Heart left ventricle (tissue), 16 donors: ENCODE measurements around the gene SMARCD3. TPM values are rescaled to one million over a fixed set of nuclear protein-coding genes. Genes with fewer than 3 reads are reported as not detected.

Experiments used
- ATAC-seq, 4 donors: fragments of 200-7000 bp; cut with Tn5 transposase; one replicate each; pipeline ENCODE4 v1.9.1; 2020 to 2022; ENCODE audit warnings: moderate library complexity in 4 of 4, mild to moderate bottlenecking in 3 of 4, moderate number of reproducible peaks in 1 of 4
- DNase-seq, 5 donors: peaks; one replicate each; pipeline ENCODE4 v3.0.0-alpha.2; 2020
- H3K27ac ChIP-seq, 12 donors: fragments of 200-600 bp; sonication (generic) in 4 of 12; one replicate each; pipeline versions ENCODE4 v1.5.0 to v1.8.0; 2016 to 2022; ENCODE audit warnings: mild to moderate bottlenecking in 2 of 12
- H3K27me3 ChIP-seq, 9 donors: fragments of 200-600 bp; sonication (generic) in 2 of 9; one replicate each; pipeline versions ENCODE4 v1.5.1 to v1.8.0; 2016 to 2022; ENCODE audit warnings: mild to moderate bottlenecking in 3 of 9
- H3K36me3 ChIP-seq, 9 donors: fragments of 200-600 bp; sonication (generic) in 2 of 9; one replicate each; pipeline versions ENCODE4 v1.5.0 to v1.8.0; 2018 to 2022; ENCODE audit warnings: mild to moderate bottlenecking in 2 of 9
- H3K4me1 ChIP-seq, 12 donors: fragments of 200-600 bp; sonication (generic) in 4 of 12; one replicate each; pipeline versions ENCODE4 v1.5.0 to v1.8.0; 2016 to 2022; ENCODE audit warnings: mild to moderate bottlenecking in 3 of 12
- H3K4me3 ChIP-seq, 12 donors: fragments of 200-600 bp; sonication (generic) in 4 of 12; one replicate each; pipeline versions ENCODE4 v1.5.0 to v1.8.0; 2017 to 2022; ENCODE audit warnings: mild to moderate bottlenecking in 9 of 12, moderate library complexity in 4 of 12
- H3K9me3 ChIP-seq, 12 donors: fragments of 200-600 bp; sonication (generic) in 4 of 12; one replicate each; pipeline versions ENCODE4 v1.5.0 to v1.8.0; 2016 to 2022; ENCODE audit warnings: mild to moderate bottlenecking in 1 of 12
- POLR2A ChIP-seq, 2 donors: fragments of 450-650 bp; IDR thresholded peaks; one replicate each; pipeline ENCODE4 v1.6.1; 2017; ENCODE audit warnings: antibody characterized with exemption in 2 of 2, mild to moderate bottlenecking in 2 of 2, moderate library complexity in 2 of 2
- WGBS, 4 donors: extraction: QIAGEN DNeasy Blood & Tissue Kit in 2 of 4; methylation state at CpG; one replicate each; pipeline versions ENCODE4 v1.1.5 to v1.1.7; 2013 to 2018; 5-methylcytosine and 5-hydroxymethylcytosine counted together
- intact Hi-C, 10 donors: fragments of 100-400 bp; cut with DNase I; formaldehyde crosslinking; loops; one replicate each; pipeline versions ENCODE4 v1.11.1 to v1.14.2; 2022
- polyA plus RNA-seq, 2 donors: library from polyadenylated mRNA; stranded (reverse); fragments of 200-250 nt; gene quantifications; one replicate each; pipeline ENCODE4 v1.2.3, GENCODE V29; 2013
- total RNA-seq, 9 donors: library from RNA; depleted of rRNA in 2 of 9; stranded (reverse); fragments of >200 nt in 2 of 9; fragmentation: NEBNext Ultra II Directional in 3 of 9; extraction: Animal tissue kit (Norgen Biotek cat#: 25700) in 3 of 9; gene quantifications; one replicate each; pipeline versions ENCODE4 v1.1.0 to v1.2.4, GENCODE V29; 2016 to 2023
- TF ChIP-seq, protein P1 (sequence below), 12 donors: fragments of 200-600 bp; sonication (generic) in 4 of 12; IDR thresholded peaks; one replicate each; pipeline versions ENCODE4 v1.5.0 to v1.8.0; 2018 to 2022; ENCODE audit warnings: antibody characterized with exemption in 12 of 12, mild to moderate bottlenecking in 5 of 12
- donor health status: ischemic (EF 13 %, LVEDD 7.1; RV severe dilation, severe dysfunction).
- donor health status: healthy with polysubstance abuse.
- donor health status: DM: no; HTN: yes; CAD: no.
- donor health status: DM: no; HTN: no; CAD: no.
- donor health status: ischemic (EF 25% LVEDD 6.9; RV normal size, moderate dysfunction).
- donor health status: ischemic (EF 25% LVEDD 5.7; RV mildly dilated, moderate dysfunction).
- donor health status: healthy.
- donor health status: DM: yes; HTN: yes; CAD: no.
- donor health status: ischemic (EF 35%, LVEDD 5.7; RV mildly dilated, moderate dysfunction).
- donor health status: nonischemic (EF 11% LVEDD 7.7; RV severe dilation, severe dysfunction).
- donor health status: DM: yes; HTN: yes; CAD: no.
- donor health status: PGD.
- donor health status: ischemic (EF 29% LVEDD 5.4; RV normal size, mild dysfunction).
- donor health status: nonischemic (EF 23%, LVEDD 6.1; RV moderate dilation, normal function).

Gene SMARCD3
- total and polyA plus RNA-seq, 11 donors, result 59.7 to 108 (median 92.2) TPM

DNA sequence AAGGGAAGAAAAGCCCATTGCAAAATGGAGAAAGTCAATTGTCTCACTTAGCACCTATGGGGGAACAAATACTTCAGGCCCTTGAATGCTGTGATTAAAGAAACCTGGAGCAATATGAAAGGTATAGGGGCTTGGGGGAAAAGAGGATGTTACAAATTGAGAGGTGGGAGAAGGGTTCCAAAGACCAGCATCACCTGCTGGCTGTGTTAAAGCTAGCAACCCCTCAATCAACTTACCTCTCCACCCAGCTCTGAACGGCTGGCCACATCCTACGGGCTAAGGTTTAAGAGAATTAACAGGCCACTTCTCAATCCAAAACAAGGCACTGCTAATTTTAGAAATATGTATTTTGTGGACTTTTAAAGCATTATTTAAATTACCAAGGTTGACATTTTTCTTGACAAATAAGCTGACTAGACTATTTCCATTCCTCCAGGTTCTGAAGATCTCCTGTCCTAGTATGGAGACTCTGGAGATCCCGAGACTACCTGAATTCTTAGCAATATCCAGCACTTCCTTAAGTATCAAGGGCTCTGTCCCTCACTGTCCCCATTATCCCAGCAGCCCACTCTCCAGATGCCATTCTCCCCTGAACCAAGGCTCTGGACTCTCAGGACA, 37.2 kb downstream of the SMARCD3 start:
- WGBS, 4 donors, result 78 to 92% (median 83%) methylated on average over 3 of the region's 3 CpGs
- ATAC-seq (no peak), DNase-seq (peak in 1 of 5 donors; percentile 3)
- Histone ChIP-seq H3K27ac (no peak overlapping the region), H3K36me3 (peaks cover 2 to 46% (median 40%) of the 10 kb centered on the region in 9 donors), H3K4me3 (no peak overlapping the region), H3K9me3 (no peaks in the 10 kb centered on the region), H3K4me1 (no peaks in the 10 kb centered on the region), H3K27me3 (no peaks in the 10 kb centered on the region)
- intact Hi-C loops, result no loop called here
- TF ChIP-seq, protein P1, sequence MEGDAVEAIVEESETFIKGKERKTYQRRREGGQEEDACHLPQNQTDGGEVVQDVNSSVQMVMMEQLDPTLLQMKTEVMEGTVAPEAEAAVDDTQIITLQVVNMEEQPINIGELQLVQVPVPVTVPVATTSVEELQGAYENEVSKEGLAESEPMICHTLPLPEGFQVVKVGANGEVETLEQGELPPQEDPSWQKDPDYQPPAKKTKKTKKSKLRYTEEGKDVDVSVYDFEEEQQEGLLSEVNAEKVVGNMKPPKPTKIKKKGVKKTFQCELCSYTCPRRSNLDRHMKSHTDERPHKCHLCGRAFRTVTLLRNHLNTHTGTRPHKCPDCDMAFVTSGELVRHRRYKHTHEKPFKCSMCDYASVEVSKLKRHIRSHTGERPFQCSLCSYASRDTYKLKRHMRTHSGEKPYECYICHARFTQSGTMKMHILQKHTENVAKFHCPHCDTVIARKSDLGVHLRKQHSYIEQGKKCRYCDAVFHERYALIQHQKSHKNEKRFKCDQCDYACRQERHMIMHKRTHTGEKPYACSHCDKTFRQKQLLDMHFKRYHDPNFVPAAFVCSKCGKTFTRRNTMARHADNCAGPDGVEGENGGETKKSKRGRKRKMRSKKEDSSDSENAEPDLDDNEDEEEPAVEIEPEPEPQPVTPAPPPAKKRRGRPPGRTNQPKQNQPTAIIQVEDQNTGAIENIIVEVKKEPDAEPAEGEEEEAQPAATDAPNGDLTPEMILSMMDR (IDR thresholded peaks at IDR 0.05), result no peak
- no peak for TF ChIP-seq POLR2A (IDR thresholded peaks at IDR 0.05)

DNA sequence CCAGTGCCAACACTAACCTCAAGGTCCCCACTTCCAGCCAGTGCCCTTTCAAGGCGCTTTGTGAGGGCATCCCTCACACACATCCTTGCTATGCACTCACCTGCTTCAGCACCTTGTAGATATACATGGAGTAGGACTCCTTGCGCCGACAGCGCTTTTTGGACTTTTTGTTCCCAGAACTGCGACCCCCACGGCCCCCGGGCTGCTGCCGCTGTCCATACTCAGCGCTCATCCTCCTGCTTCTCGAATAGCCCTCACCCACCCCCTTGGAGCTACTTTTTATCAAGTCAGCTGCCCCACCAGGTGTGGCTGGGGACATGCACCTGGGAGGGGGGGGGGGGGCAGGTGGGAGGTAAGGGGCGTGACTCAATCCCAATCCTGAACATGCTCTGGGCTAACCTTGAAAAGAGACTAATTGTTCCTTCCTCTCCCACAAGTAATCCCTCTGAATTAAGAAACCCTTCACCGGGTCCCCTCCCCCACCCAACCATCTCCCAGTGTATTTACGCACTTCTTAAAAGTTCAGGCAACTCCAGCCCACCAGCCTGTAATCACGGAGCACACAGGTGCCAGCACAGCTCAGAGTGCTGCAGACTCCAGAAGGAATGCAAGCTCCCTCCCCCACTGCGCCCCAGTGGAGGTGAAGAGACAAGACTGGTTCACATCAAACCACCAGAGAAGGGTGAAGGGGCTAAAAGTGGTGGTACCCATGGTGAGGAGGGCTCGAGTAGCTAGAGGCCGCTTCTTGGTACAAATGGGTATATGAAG, 38.2 kb downstream of the SMARCD3 start, which contains the start of gene H2BK1:
Gene H2BK1 (minus strand): TSS at position 402 of the 768 bp plus-strand sequence. CDS start 170 bp downstream, at position 232.
- DNase-seq, result peak in 1 of 5 donors; percentile 12
- intact Hi-C loops, result no loop called here
- WGBS, 4 donors, result 80 to 87% (median 82%) methylated on average over 17 of the region's 17 CpGs

DNA sequence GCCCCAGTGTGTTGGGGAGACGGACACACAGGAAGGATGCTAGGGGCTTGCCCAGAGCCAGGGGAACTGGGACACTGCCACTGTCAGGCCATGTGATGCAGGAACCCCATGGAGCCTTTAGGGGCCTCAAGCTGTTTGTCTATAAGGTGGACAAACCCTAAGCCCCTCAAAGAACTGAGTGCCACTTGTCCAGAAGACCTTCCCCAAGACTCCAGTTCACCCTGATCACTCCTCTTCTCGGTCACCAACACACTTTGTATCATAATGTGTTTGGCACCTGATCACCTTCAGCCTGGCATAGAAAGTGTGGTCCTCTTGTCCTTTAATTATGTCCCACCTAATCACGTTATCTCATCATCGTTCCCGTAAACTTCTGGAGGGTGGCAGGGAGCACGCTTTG, 38.9 kb downstream of the SMARCD3 start:
- H3K4me1 ChIP-seq, result no peaks in the 10 kb centered on the region
- H3K27me3 ChIP-seq, result peaks cover 0 to 4% (median 0%) of the 10 kb centered on the region in 9 donors
- peaks cover 0 to 29% (median 23%) of the 10 kb centered on the region in 9 donors for H3K36me3 ChIP-seq
- no peaks in the 10 kb centered on the region for H3K9me3 ChIP-seq
- DNase-seq, result peak in 1 of 5 donors; percentile 9
- peak in 1 of 4 donors; percentile 11 for ATAC-seq
- H3K4me3 ChIP-seq, result no peak overlapping the region
- intact Hi-C loops, result no loop called here
- TF ChIP-seq, protein P1 (IDR thresholded peaks at IDR 0.05), result no peak
- TF ChIP-seq POLR2A (IDR thresholded peaks at IDR 0.05), result no peak
- H3K27ac ChIP-seq, result no peak overlapping the region
- 84 to 87% (median 86%) methylated on average over 5 to 6 of the region's 6 CpGs for WGBS, 4 donors

More for the DNA sequence above, 38.2 kb downstream of the SMARCD3 start, which contains the start of gene H2BK1:
- Histone ChIP-seq H3K4me1 (no peaks in the 10 kb centered on the region), H3K27ac (no peak within 1 kb of the TSS), H3K9me3 (no peaks in the 10 kb centered on the region), H3K27me3 (no peaks in the 10 kb centered on the region), H3K36me3 (peaks cover 0 to 36% (median 30%) of the 10 kb centered on the region in 9 donors), H3K4me3 (no peak within 1 kb of the TSS)
- TF ChIP-seq, protein P1 (IDR thresholded peaks at IDR 0.05), result no peak
- TF ChIP-seq POLR2A (IDR thresholded peaks at IDR 0.05), result no peak
- ATAC-seq, result no peak

DNA sequence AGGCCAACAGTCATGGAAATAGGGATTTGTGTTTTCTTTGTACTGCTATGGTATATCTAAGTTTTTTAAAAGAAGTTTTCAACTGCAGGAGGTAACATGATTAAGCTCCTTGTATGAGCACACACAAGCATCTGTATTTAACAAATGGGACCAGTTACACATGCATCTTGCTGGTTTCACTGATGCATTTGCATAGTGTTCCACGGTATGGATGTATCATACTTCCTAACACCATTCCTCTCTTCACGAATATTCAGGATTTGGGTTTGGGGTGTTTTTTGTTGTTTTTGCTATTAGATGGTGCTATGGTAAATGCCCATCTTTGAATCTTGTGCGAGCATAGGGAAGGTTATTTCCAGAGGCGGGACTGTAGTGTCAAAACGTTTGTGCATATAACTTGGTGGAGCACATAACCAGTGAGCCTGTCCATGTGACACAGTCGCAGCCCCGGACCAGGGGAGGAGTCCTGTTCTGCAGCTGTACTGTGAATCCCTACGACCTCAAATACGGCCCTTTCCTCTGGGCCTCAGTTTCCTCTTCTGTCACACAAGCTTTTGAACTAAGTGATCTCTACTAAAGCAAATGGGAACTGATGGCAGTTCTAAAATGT, 40.1 kb downstream of the SMARCD3 start:
- Histone ChIP-seq H3K9me3 (no peaks in the 10 kb centered on the region), H3K27ac (no peak overlapping the region), H3K4me1 (no peaks in the 10 kb centered on the region), H3K36me3 (peaks cover 0 to 17% (median 11%) of the 10 kb centered on the region in 9 donors), H3K27me3 (peaks cover 0 to 14% (median 5%) of the 10 kb centered on the region in 9 donors), H3K4me3 (no peak overlapping the region)
- intact Hi-C loops, result no loop called here
- TF ChIP-seq POLR2A (IDR thresholded peaks at IDR 0.05), result no peak
- TF ChIP-seq, protein P1 (IDR thresholded peaks at IDR 0.05), result no peak
- WGBS, 4 donors, result 72 to 79% (median 74%) methylated on average over 9 of the region's 9 CpGs
- DNase-seq, result no peak
- no peak for ATAC-seq
